KOPT-K1 (cell line): Measurements from ENCODE around the gene HPS3.

Experiments
- H3K27ac ChIP-seq: fragments of 200-600 bp; sonication (generic); 2 replicates; pipeline ENCODE4 v1.5.1; 2016; ENCODE audit warnings: antibody characterized with exemption, mild to moderate bottlenecking, low read depth, low read length; ENCODE audit not compliant: poor library complexity, severe bottlenecking
- H3K36me3 ChIP-seq: fragments of 200-600 bp; sonication (generic); 2 replicates; pipeline ENCODE4 v1.5.1; 2017; ENCODE audit warnings: antibody characterized with exemption, mild to moderate bottlenecking, low read length, moderate library complexity; ENCODE audit not compliant: insufficient read depth
- H3K9me3 ChIP-seq: fragments of 200-600 bp; sonication (generic); 2 replicates; pipeline ENCODE4 v1.5.1; 2017; ENCODE audit warnings: antibody characterized with exemption, low read length, mild to moderate bottlenecking; ENCODE audit not compliant: insufficient read depth, poor library complexity, severe bottlenecking

Gene HPS3

GRCh38 chr3:149152420-149152819, 23.0 kb downstream of the HPS3 start:
- H3K9me3 ChIP-seq, result no peaks in the 10 kb centered on the region
- no peak overlapping the region for H3K27ac ChIP-seq
- peaks cover 72% of the 10 kb centered on the region for H3K36me3 ChIP-seq

GRCh38 chr3:149153402-149153801, 24.0 kb downstream of the HPS3 start:
- Histone ChIP-seq H3K36me3 (peaks cover 80% of the 10 kb centered on the region), H3K9me3 (no peaks in the 10 kb centered on the region), H3K27ac (no peak overlapping the region)

GRCh38 chr3:149160754-149161300, 31.4 kb downstream of the HPS3 start:
- Histone ChIP-seq H3K36me3 (peaks cover 79% of the 10 kb centered on the region), H3K27ac (no peak overlapping the region), H3K9me3 (no peaks in the 10 kb centered on the region)

GRCh38 chr3:149162007-149162406, 32.6 kb downstream of the HPS3 start:
- Histone ChIP-seq H3K36me3 (peaks cover 74% of the 10 kb centered on the region), H3K9me3 (no peaks in the 10 kb centered on the region), H3K27ac (peak overlapping the region; percentile 53)

- H3K9me3 ChIP-seq, result no peaks in the 10 kb centered on the region
- peaks cover 72% of the 10 kb centered on the region for H3K36me3 ChIP-seq
- H3K27ac ChIP-seq, result peak overlapping the region; percentile 53
Observed at GRCh38 chr3:149163066-149163465, 33.6 kb downstream of the HPS3 start.

- H3K9me3 ChIP-seq, result no peaks in the 10 kb centered on the region
- no peak overlapping the region for H3K27ac ChIP-seq
- peaks cover 83% of the 10 kb centered on the region for H3K36me3 ChIP-seq
Observed at GRCh38 chr3:149167898-149168297, 38.5 kb downstream of the HPS3 start.

GRCh38 chr3:149170672-149171071, 41.2 kb downstream of the HPS3 start:
- Histone ChIP-seq H3K36me3 (peaks cover 71% of the 10 kb centered on the region), H3K27ac (no peak overlapping the region), H3K9me3 (no peaks in the 10 kb centered on the region)

GRCh38 chr3:149174901-149175300, 45.5 kb downstream of the HPS3 start:
- H3K36me3 ChIP-seq, result peaks cover 53% of the 10 kb centered on the region

GRCh38 chr3:149177122-149177521, 47.7 kb downstream of the HPS3 start:
- Histone ChIP-seq H3K36me3 (peaks cover 31% of the 10 kb centered on the region), H3K27ac (no peak overlapping the region), H3K9me3 (peaks cover 7% of the 10 kb centered on the region)

More at GRCh38 chr3:149174901-149175300, 45.5 kb downstream of the HPS3 start:
- peaks cover 7% of the 10 kb centered on the region for H3K9me3 ChIP-seq
- no peak overlapping the region for H3K27ac ChIP-seq

- no peak overlapping the region for H3K27ac ChIP-seq
- H3K9me3 ChIP-seq, result peaks cover 7% of the 10 kb centered on the region
- H3K36me3 ChIP-seq, result peaks cover 16% of the 10 kb centered on the region
Observed at GRCh38 chr3:149179220-149179619, 49.8 kb downstream of the HPS3 start.

GRCh38 chr3:149180057-149180573, 50.7 kb downstream of the HPS3 start:
- Histone ChIP-seq H3K9me3 (peaks cover 7% of the 10 kb centered on the region), H3K36me3 (peaks cover 15% of the 10 kb centered on the region), H3K27ac (no peak overlapping the region)

GRCh38 chr3:149181182-149181581, 51.7 kb downstream of the HPS3 start:
- Histone ChIP-seq H3K9me3 (peaks cover 7% of the 10 kb centered on the region), H3K36me3 (peaks cover 15% of the 10 kb centered on the region), H3K27ac (no peak overlapping the region)

GRCh38 chr3:149186219-149186618, 56.8 kb downstream of the HPS3 start:
- no peaks in the 10 kb centered on the region for H3K36me3 ChIP-seq
- H3K27ac ChIP-seq, result no peak overlapping the region
- H3K9me3 ChIP-seq, result no peaks in the 10 kb centered on the region

GRCh38 chr3:149186721-149187120, 57.3 kb downstream of the HPS3 start:
- Histone ChIP-seq H3K9me3 (no peaks in the 10 kb centered on the region), H3K27ac (no peak overlapping the region), H3K36me3 (no peaks in the 10 kb centered on the region)

- Histone ChIP-seq H3K9me3 (no peaks in the 10 kb centered on the region), H3K36me3 (no peaks in the 10 kb centered on the region), H3K27ac (no peak overlapping the region)
Observed at GRCh38 chr3:149188494-149188893, 59.1 kb downstream of the HPS3 start.

- Histone ChIP-seq H3K27ac (no peak overlapping the region), H3K9me3 (no peaks in the 10 kb centered on the region), H3K36me3 (no peaks in the 10 kb centered on the region)
Observed at GRCh38 chr3:149195221-149195620, 65.8 kb downstream of the HPS3 start.
